Suprapubic skin (tissue), 4 donors: ENCODE data around the gene RYR1. TPM values are rescaled to one million over a fixed set of nuclear protein-coding genes. Genes with fewer than 3 reads are reported as not detected.

Source experiments
- DNase-seq, 2 donors: peaks; one replicate each; pipeline ENCODE4 v3.0.0-alpha.2; 2019; ENCODE audit warnings: low spot score in 2 of 2
- H3K27ac ChIP-seq: fragments of 200-600 bp; sonication (generic); one replicate; pipeline ENCODE4 v1.5.1; 2019
- H3K27me3 ChIP-seq: fragments of 200-600 bp; sonication (generic); one replicate; pipeline ENCODE4 v1.5.1; 2019
- H3K36me3 ChIP-seq: fragments of 200-600 bp; sonication (generic); one replicate; pipeline ENCODE4 v1.5.1; 2019
- H3K4me1 ChIP-seq: fragments of 200-600 bp; sonication (generic); one replicate; pipeline ENCODE4 v1.5.1; 2019
- H3K4me3 ChIP-seq: fragments of 200-600 bp; sonication (generic); one replicate; pipeline ENCODE4 v1.5.1; 2019; ENCODE audit warnings: mild to moderate bottlenecking
- H3K9me3 ChIP-seq: fragments of 200-600 bp; sonication (generic); one replicate; pipeline ENCODE4 v1.5.1; 2019
- CTCF ChIP-seq, 2 donors: fragments of 200-600 bp in 1 of 2; fragments of 450-650 bp in 1 of 2; sonication (generic) in 1 of 2; IDR thresholded peaks; one replicate each; pipeline ENCODE4 v1.5.1; 2016 to 2019; ENCODE audit warnings: antibody characterized with exemption in 2 of 2, mild to moderate bottlenecking in 1 of 2, moderate library complexity in 1 of 2
- EP300 ChIP-seq: sonication (generic); formaldehyde crosslinking; IDR thresholded peaks from one replicate; pipeline ENCODE4 v1.6.1; 2017; ENCODE audit warnings: antibody characterized with exemption
- POLR2A ChIP-seq, 2 donors: fragments of 450-650 bp; IDR thresholded peaks; one replicate each; pipeline ENCODE4 v1.6.1; 2017; ENCODE audit warnings: antibody characterized with exemption in 2 of 2, mild to moderate bottlenecking in 2 of 2, moderate library complexity in 2 of 2
- POLR2AphosphoS5 ChIP-seq, 3 donors: sonication (generic); formaldehyde crosslinking; IDR thresholded peaks; one replicate each; pipeline ENCODE4 v1.6.1; 2017; ENCODE audit warnings: antibody characterized with exemption in 3 of 3
- WGBS: methylation state at CpG from one replicate; pipeline ENCODE4 v1.1.5; 2018; 5-methylcytosine and 5-hydroxymethylcytosine counted together
- total RNA-seq, 4 donors: library from RNA; depleted of rRNA; stranded (reverse); fragments of >200 nt; gene quantifications; one replicate each; pipeline ENCODE4 v1.1.0, GENCODE V29; 2016

Gene RYR1
- total RNA-seq, 4 donors from 2014 or later = 8.4 to 26.1 (median 13.1) TPM

DNA sequence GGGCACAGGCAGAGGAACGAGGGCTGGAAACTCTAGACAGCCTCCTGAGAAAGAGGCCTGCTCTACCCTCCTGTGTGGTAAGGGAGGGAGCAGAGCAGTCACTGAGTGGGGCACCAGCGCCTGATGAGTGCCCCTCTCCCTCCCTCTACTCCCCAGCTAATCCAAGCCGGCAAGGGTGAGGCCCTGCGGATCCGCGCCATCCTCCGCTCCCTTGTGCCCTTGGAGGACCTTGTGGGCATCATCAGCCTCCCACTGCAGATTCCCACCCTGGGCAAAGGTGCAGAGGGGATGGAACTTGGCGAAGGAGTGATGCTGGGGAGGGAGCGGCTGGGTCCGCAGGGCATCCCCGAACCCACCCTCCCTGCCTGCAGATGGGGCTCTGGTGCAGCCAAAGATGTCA is 67.0 kb downstream of the RYR1 start:
- TF ChIP-seq EP300 (no peak), POLR2AphosphoS5 (IDR thresholded peaks at IDR 0.05) (no peak), CTCF (IDR thresholded peaks at IDR 0.05) (no peak), POLR2A (IDR thresholded peaks at IDR 0.05) (no peak)
- H3K9me3 ChIP-seq = no peaks in the 10 kb centered on the region

GRCh38 chr19:38502410-38503076 is 69.1 kb downstream of the RYR1 start:
- no peak for DNase-seq
- TF ChIP-seq EP300 (no peak), POLR2AphosphoS5 (IDR thresholded peaks at IDR 0.05) (no peak), CTCF (IDR thresholded peaks at IDR 0.05) (no peak)
- H3K36me3 ChIP-seq = no peaks in the 10 kb centered on the region
- H3K27ac ChIP-seq = no peak overlapping the region
- 95% methylated on average over 17 of the region's 41 CpGs for WGBS
- no peaks in the 10 kb centered on the region for H3K4me1 ChIP-seq
- no peak overlapping the region for H3K4me3 ChIP-seq
- no peaks in the 10 kb centered on the region for H3K9me3 ChIP-seq
- H3K27me3 ChIP-seq = peaks cover 5% of the 10 kb centered on the region

More for the DNA sequence above, 67.0 kb downstream of the RYR1 start:
- no peak for DNase-seq
- H3K36me3 ChIP-seq = no peaks in the 10 kb centered on the region
- peaks cover 5% of the 10 kb centered on the region for H3K27me3 ChIP-seq
- no peak overlapping the region for H3K27ac ChIP-seq
- WGBS = 85% methylated on average over 9 of the region's 11 CpGs
- no peaks in the 10 kb centered on the region for H3K4me1 ChIP-seq
- no peak overlapping the region for H3K4me3 ChIP-seq

DNA sequence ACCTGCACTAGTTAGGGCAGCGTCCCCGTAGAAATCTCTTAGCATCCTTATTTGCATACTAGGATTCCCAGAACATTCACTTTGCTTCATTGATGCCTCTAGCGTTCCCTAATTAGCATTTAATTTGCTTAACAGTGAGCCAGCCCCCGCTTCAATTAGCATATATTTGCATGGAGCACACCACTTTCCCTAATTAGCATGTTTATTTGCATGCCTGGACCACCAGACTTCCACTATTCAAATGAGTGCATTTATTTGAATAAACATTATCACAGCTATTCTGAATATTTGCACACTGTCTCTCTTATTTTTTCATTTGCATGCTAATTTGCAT is 69.6 kb downstream of the RYR1 start:
- Histone ChIP-seq H3K4me1 (no peaks in the 10 kb centered on the region), H3K4me3 (no peak overlapping the region), H3K27ac (no peak overlapping the region), H3K9me3 (no peaks in the 10 kb centered on the region), H3K27me3 (peaks cover 5% of the 10 kb centered on the region), H3K36me3 (no peaks in the 10 kb centered on the region)
- TF ChIP-seq EP300 (no peak), POLR2A (IDR thresholded peaks at IDR 0.05) (no peak), CTCF (IDR thresholded peaks at IDR 0.05) (no peak), POLR2AphosphoS5 (IDR thresholded peaks at IDR 0.05) (no peak)
- no peak for DNase-seq
- 85% methylated on average over 4 of the region's 4 CpGs for WGBS

GRCh38 chr19:38505958-38506357 is 72.5 kb downstream of the RYR1 start:
- no peaks in the 10 kb centered on the region for H3K36me3 ChIP-seq
- H3K9me3 ChIP-seq = no peaks in the 10 kb centered on the region
- H3K27me3 ChIP-seq = peaks cover 3% of the 10 kb centered on the region
- 59% methylated on average over 3 of the region's 3 CpGs for WGBS
- H3K4me3 ChIP-seq = no peak overlapping the region
- H3K27ac ChIP-seq = no peak overlapping the region
- TF ChIP-seq EP300 (no peak), POLR2AphosphoS5 (IDR thresholded peaks at IDR 0.05) (no peak), CTCF (IDR thresholded peaks at IDR 0.05) (no peak), POLR2A (IDR thresholded peaks at IDR 0.05) (no peak)
- DNase-seq = no peak
- no peaks in the 10 kb centered on the region for H3K4me1 ChIP-seq

- 92% methylated on average over 11 of the region's 11 CpGs for WGBS
- no peak for TF ChIP-seq EP300
- no peak for TF ChIP-seq POLR2A (IDR thresholded peaks at IDR 0.05)
- no peak for TF ChIP-seq CTCF (IDR thresholded peaks at IDR 0.05)
- TF ChIP-seq POLR2AphosphoS5 (IDR thresholded peaks at IDR 0.05) = no peak
- Histone ChIP-seq H3K27me3 (peaks cover 3% of the 10 kb centered on the region), H3K36me3 (no peaks in the 10 kb centered on the region), H3K9me3 (no peaks in the 10 kb centered on the region), H3K4me3 (no peak overlapping the region), H3K4me1 (no peaks in the 10 kb centered on the region), H3K27ac (no peak overlapping the region)
- no peak for DNase-seq
These were observed 72.9 kb downstream of the RYR1 start for GRCh38 chr19:38506375-38506722.
